Hypothalamus (tissue), 51 donors: ENCODE measurements around the gene IQCF2.
"Not testable (repeated sequence)": the region's sequence is repeated elsewhere in the genome, so short reads cannot be mapped to it uniquely, and the experiment has no call there.

Experiments used
- DNase-seq, 51 donors: peaks; one replicate each; lab custom pipeline; 2025; lab: John Stamatoyannopoulos, UW

The IQCF2 gene

GRCh38 chr3:51860703-51861665 is at the start of gene IQCF2:
Gene IQCF2 (plus strand): TSS chr3:51861615. CDS start chr3:51861667, 52 bp downstream.
- no peak for DNase-seq

- peak in 43 of 51 donors; percentile 3 to 82 (median 49) for DNase-seq
Measured at GRCh38 chr3:51813539-51813938, 47.9 kb upstream of the IQCF2 start.

GRCh38 chr3:51814034-51814433 is 47.4 kb upstream of the IQCF2 start:
- no peak for DNase-seq

- DNase-seq = no peak
Measured at GRCh38 chr3:51815614-51816013, 45.8 kb upstream of the IQCF2 start.

- no peak for DNase-seq
Measured at GRCh38 chr3:51816723-51817122, 44.7 kb upstream of the IQCF2 start.

GRCh38 chr3:51817375-51817774 is 44.0 kb upstream of the IQCF2 start:
- no peak for DNase-seq

GRCh38 chr3:51819151-51819550 is 42.3 kb upstream of the IQCF2 start:
- DNase-seq = no peak

- DNase-seq = no peak
Measured at GRCh38 chr3:51819709-51820406, 41.6 kb upstream of the IQCF2 start.

- DNase-seq = no peak
Measured at GRCh38 chr3:51828297-51828696, 33.1 kb upstream of the IQCF2 start.

- DNase-seq = no peak
Measured at GRCh38 chr3:51830345-51830744, 31.1 kb upstream of the IQCF2 start.

- DNase-seq = no peak
Measured at GRCh38 chr3:51830836-51831385, 30.5 kb upstream of the IQCF2 start.

GRCh38 chr3:51836606-51837005 is 24.8 kb upstream of the IQCF2 start:
- DNase-seq = no peak

- DNase-seq = no peak
Measured at GRCh38 chr3:51845129-51845528, 16.3 kb upstream of the IQCF2 start.

- DNase-seq = not testable (repeated sequence)
Measured at GRCh38 chr3:51855411-51855810, 6.0 kb upstream of the IQCF2 start.

GRCh38 chr3:51862886-51863285 is 1.5 kb downstream of the IQCF2 start:
- no peak for DNase-seq

GRCh38 chr3:51868896-51869295 is 7.5 kb downstream of the IQCF2 start:
- not testable (repeated sequence) for DNase-seq

- no peak for DNase-seq
Measured at GRCh38 chr3:51869304-51869703, 7.9 kb downstream of the IQCF2 start.

- DNase-seq = no peak
Measured at GRCh38 chr3:51873253-51873766, 11.9 kb downstream of the IQCF2 start.

- no peak for DNase-seq
Measured at GRCh38 chr3:51873876-51874275, 12.5 kb downstream of the IQCF2 start.

GRCh38 chr3:51874411-51874810 is 13.0 kb downstream of the IQCF2 start:
- DNase-seq = no peak

GRCh38 chr3:51874889-51875288 is 13.5 kb downstream of the IQCF2 start:
- no peak for DNase-seq
